GM23338 (cell line): Measurements from ENCODE around the gene NUTF2. TPM values are rescaled to one million over a fixed set of nuclear protein-coding genes. Genes with fewer than 3 reads are reported as not detected.

ENCODE experiments used
- ATAC-seq: fragments of 200-7000 bp; cut with Tn5 transposase; 3 replicates; pipeline ENCODE4 v1.9.1; 2020
- DNase-seq: peaks from one replicate; pipeline ENCODE4 v3.0.0-alpha.2; 2015; ENCODE audit warnings: low spot score
- H2AFZ ChIP-seq: fragments of 200-600 bp; sonication (generic); 2 replicates; pipeline ENCODE4 v1.8.0; 2016; ENCODE audit warnings: antibody characterized with exemption, mild to moderate bottlenecking, moderate library complexity
- H3F3A ChIP-seq: fragments of 200-600 bp; sonication (generic); replicated peaks from 2 replicates; pipeline ENCODE4 v1.8.0; 2017; ENCODE audit warnings: antibody characterized with exemption, mixed run types, low read depth
- H3K27ac ChIP-seq: fragments of 200-600 bp; sonication (generic); 2 replicates; pipeline ENCODE4 v1.6.1; 2016; ENCODE audit warnings: low read depth
- H3K27me3 ChIP-seq: fragments of 200-600 bp; sonication (generic); 2 replicates; pipeline ENCODE4 v1.8.0; 2016; ENCODE audit warnings: mild to moderate bottlenecking, mixed run types, moderate library complexity; ENCODE audit not compliant: insufficient read depth
- H3K36me3 ChIP-seq: fragments of 200-600 bp; sonication (generic); 2 replicates; pipeline ENCODE4 v1.8.0; 2016; ENCODE audit warnings: mild to moderate bottlenecking; ENCODE audit not compliant: insufficient read depth
- H3K4me1 ChIP-seq: fragments of 200-600 bp; sonication (generic); 2 replicates; pipeline ENCODE4 v1.8.0; 2016; ENCODE audit warnings: mild to moderate bottlenecking, moderate library complexity; ENCODE audit not compliant: insufficient read depth
- H3K4me2 ChIP-seq: fragments of 200-600 bp; sonication (generic); 2 replicates; pipeline ENCODE4 v1.7.1; 2017; ENCODE audit warnings: mixed run types
- H3K4me3 ChIP-seq: fragments of 200-600 bp; sonication (generic); 2 replicates; pipeline ENCODE4 v1.6.1; 2016; ENCODE audit warnings: mixed run types
- H3K79me2 ChIP-seq: fragments of 200-600 bp; sonication (generic); replicated peaks from 2 replicates; pipeline ENCODE4 v1.8.0; 2017; ENCODE audit warnings: mild to moderate bottlenecking; ENCODE audit not compliant: insufficient read depth
- H3K9me2 ChIP-seq: fragments of 200-600 bp; sonication (generic); 2 replicates; pipeline ENCODE4 v1.8.0; 2017; ENCODE audit not compliant: insufficient read depth
- H4K20me1 ChIP-seq: fragments of 200-600 bp; sonication (generic); replicated peaks from 2 replicates; pipeline ENCODE4 v1.8.0; 2017; ENCODE audit warnings: mild to moderate bottlenecking; ENCODE audit not compliant: insufficient read depth
- H3K27ac Mint-ChIP-seq: 2 replicates; pipeline ENCODE4 v1.8.0; 2020; ENCODE audit warnings: inconsistent platforms, mild to moderate bottlenecking, moderate library complexity, mixed read lengths
- H3K27me3 Mint-ChIP-seq: 3 replicates; pipeline ENCODE4 v1.8.0; 2022; ENCODE audit warnings: low read depth, mild to moderate bottlenecking, moderate library complexity, mixed read lengths, inconsistent platforms; ENCODE audit not compliant: insufficient read depth, poor library complexity
- H3K36me3 Mint-ChIP-seq: 3 replicates; pipeline ENCODE4 v1.8.0; 2021; ENCODE audit warnings: low read depth, mild to moderate bottlenecking, inconsistent platforms, moderate library complexity, mixed read lengths
- H3K4me1 Mint-ChIP-seq: 3 replicates; pipeline ENCODE4 v1.8.0; 2020; ENCODE audit warnings: mild to moderate bottlenecking, inconsistent platforms, mixed read lengths
- H3K4me3 Mint-ChIP-seq: 3 replicates; pipeline ENCODE4 v1.8.0; 2021; ENCODE audit warnings: moderate library complexity, mild to moderate bottlenecking, inconsistent platforms, mixed read lengths
- H3K9me3 Mint-ChIP-seq: 3 replicates; pipeline ENCODE4 v1.8.0; 2020; ENCODE audit warnings: moderate library complexity, mild to moderate bottlenecking, inconsistent platforms, mixed read lengths
- CREB1 ChIP-seq: fragments of 250-450 bp; sonication (Bioruptor Pico); IDR thresholded peaks from 2 replicates; pipeline ENCODE4 v1.5.0; 2020; ENCODE audit warnings: low read depth, mild to moderate bottlenecking, moderate library complexity
- EZH2phosphoT487 ChIP-seq: fragments of 200-600 bp; sonication (generic); IDR thresholded peaks from one replicate; pipeline ENCODE4 v1.8.1; 2018; ENCODE audit warnings: antibody characterized with exemption; ENCODE audit not compliant: unreplicated experiment
- JUNB ChIP-seq: IDR thresholded peaks from one replicate; pipeline ENCODE4 v1.6.1; 2016; ENCODE audit warnings: antibody characterized with exemption; ENCODE audit not compliant: unreplicated experiment
- NANOG ChIP-seq: IDR thresholded peaks from 2 replicates; pipeline ENCODE4 v1.6.1; 2016; ENCODE audit warnings: antibody characterized with exemption, borderline replicate concordance
- POLR2AphosphoS5 ChIP-seq: IDR thresholded peaks from 2 replicates; pipeline ENCODE4 v1.6.1; 2016; ENCODE audit warnings: antibody characterized with exemption, low read depth
- STAT1 ChIP-seq: IDR thresholded peaks from one replicate; pipeline ENCODE4 v1.6.1; 2016; ENCODE audit warnings: antibody characterized with exemption; ENCODE audit not compliant: unreplicated experiment
- ZNF114 ChIP-seq: fragments of 250-450 bp; sonication (Bioruptor Pico); IDR thresholded peaks from 2 replicates; pipeline ENCODE4 v1.5.0; 2020; ENCODE audit warnings: mild to moderate bottlenecking, moderate library complexity
- ZNF331 ChIP-seq: fragments of 250-450 bp; sonication (Bioruptor Pico); IDR thresholded peaks from 2 replicates; pipeline ENCODE4 v1.5.0; 2020; ENCODE audit warnings: low read depth, mild to moderate bottlenecking, moderate library complexity
- polyA plus RNA-seq: library from polyadenylated mRNA; unstranded; fragments of >200 nt; fragmentation: Nextera tagmentation; extraction: Ambion mirVana; gene quantifications from 2 replicates; pipeline ENCODE4 v1.2.1, GENCODE V29; 2016
- total RNA-seq: library from RNA; depleted of rRNA; stranded (reverse); fragments of >200 nt; shearing (Covaris generic); gene quantifications from 2 replicates; pipeline ENCODE4 v1.2.3, GENCODE V29; 2014
- TF ChIP-seq, protein P1 (sequence below): fragments of 250-450 bp; sonication (Bioruptor Pico); IDR thresholded peaks from 2 replicates; pipeline ENCODE4 v1.5.0; 2020; ENCODE audit warnings: mild to moderate bottlenecking, moderate library complexity
- TF ChIP-seq, protein P2 (sequence below): IDR thresholded peaks from 2 replicates; pipeline ENCODE4 v1.6.1; 2016; ENCODE audit warnings: antibody characterized with exemption
- TF ChIP-seq, protein P3 (sequence below), 2 experiments: fragments of 200-600 bp in 1 of 2; sonication (generic) in 1 of 2; conservative IDR thresholded peaks; 2 replicates each; pipeline versions ENCODE4 v1.5.1 to v1.6.1; 2016 to 2017; ENCODE audit warnings: antibody characterized with exemption in 2 of 2, low read depth in 2 of 2, mild to moderate bottlenecking in 2 of 2, moderate library complexity in 1 of 2
- TF ChIP-seq, protein P4 (sequence below): IDR thresholded peaks from one replicate; pipeline ENCODE4 v1.6.1; 2018; ENCODE audit warnings: antibody characterized with exemption; ENCODE audit not compliant: unreplicated experiment

The NUTF2 gene
- total and polyA plus RNA-seq, 2 experiments from 2014 or later = 321 to 391 TPM

DNA sequence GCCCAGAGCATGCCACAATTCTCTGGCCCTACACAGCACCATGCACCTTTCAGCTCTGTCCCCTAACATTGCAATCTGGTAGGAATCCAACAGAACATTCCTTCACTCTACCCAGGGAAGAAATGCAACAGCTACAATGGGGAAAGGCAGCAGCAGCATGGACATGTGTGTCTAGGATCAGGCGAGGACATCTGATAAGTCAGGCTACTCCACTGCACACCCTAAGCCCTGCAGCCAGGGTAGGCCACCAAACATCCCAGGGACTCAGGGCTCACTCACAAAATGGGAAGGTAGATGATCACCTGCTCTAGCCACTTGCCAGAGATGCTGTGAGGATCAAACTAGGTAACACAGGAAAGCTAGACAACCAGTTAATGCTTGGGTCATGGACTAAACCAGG is 45.5 kb upstream of the NUTF2 start (continued):
- TF ChIP-seq, protein P1, sequence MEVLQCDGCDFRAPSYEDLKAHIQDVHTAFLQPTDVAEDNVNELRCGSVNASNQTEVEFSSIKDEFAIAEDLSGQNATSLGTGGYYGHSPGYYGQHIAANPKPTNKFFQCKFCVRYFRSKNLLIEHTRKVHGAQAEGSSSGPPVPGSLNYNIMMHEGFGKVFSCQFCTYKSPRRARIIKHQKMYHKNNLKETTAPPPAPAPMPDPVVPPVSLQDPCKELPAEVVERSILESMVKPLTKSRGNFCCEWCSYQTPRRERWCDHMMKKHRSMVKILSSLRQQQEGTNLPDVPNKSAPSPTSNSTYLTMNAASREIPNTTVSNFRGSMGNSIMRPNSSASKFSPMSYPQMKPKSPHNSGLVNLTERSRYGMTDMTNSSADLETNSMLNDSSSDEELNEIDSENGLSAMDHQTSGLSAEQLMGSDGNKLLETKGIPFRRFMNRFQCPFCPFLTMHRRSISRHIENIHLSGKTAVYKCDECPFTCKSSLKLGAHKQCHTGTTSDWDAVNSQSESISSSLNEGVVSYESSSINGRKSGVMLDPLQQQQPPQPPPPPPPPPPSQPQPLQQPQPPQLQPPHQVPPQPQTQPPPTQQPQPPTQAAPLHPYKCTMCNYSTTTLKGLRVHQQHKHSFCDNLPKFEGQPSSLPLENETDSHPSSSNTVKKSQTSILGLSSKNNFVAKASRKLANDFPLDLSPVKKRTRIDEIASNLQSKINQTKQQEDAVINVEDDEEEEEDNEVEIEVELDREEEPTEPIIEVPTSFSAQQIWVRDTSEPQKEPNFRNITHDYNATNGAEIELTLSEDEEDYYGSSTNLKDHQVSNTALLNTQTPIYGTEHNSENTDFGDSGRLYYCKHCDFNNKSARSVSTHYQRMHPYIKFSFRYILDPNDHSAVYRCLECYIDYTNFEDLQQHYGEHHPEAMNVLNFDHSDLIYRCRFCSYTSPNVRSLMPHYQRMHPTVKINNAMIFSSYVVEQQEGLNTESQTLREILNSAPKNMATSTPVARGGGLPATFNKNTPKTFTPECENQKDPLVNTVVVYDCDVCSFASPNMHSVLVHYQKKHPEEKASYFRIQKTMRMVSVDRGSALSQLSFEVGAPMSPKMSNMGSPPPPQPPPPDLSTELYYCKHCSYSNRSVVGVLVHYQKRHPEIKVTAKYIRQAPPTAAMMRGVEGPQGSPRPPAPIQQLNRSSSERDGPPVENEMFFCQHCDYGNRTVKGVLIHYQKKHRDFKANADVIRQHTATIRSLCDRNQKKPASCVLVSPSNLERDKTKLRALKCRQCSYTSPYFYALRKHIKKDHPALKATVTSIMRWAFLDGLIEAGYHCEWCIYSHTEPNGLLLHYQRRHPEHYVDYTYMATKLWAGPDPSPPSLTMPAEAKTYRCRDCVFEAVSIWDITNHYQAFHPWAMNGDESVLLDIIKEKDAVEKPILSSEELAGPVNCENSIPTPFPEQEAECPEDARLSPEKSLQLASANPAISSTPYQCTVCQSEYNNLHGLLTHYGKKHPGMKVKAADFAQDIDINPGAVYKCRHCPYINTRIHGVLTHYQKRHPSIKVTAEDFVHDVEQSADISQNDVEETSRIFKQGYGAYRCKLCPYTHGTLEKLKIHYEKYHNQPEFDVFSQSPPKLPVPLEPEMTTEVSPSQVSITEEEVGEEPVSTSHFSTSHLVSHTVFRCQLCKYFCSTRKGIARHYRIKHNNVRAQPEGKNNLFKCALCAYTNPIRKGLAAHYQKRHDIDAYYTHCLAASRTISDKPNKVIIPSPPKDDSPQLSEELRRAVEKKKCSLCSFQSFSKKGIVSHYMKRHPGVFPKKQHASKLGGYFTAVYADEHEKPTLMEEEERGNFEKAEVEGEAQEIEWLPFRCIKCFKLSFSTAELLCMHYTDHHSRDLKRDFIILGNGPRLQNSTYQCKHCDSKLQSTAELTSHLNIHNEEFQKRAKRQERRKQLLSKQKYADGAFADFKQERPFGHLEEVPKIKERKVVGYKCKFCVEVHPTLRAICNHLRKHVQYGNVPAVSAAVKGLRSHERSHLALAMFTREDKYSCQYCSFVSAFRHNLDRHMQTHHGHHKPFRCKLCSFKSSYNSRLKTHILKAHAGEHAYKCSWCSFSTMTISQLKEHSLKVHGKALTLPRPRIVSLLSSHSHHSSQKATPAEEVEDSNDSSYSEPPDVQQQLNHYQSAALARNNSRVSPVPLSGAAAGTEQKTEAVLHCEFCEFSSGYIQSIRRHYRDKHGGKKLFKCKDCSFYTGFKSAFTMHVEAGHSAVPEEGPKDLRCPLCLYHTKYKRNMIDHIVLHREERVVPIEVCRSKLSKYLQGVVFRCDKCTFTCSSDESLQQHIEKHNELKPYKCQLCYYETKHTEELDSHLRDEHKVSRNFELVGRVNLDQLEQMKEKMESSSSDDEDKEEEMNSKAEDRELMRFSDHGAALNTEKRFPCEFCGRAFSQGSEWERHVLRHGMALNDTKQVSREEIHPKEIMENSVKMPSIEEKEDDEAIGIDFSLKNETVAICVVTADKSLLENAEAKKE (CRISPR knock-in tag) = no peak
- TF ChIP-seq ZNF114 = no peak
- TF ChIP-seq, protein P2, sequence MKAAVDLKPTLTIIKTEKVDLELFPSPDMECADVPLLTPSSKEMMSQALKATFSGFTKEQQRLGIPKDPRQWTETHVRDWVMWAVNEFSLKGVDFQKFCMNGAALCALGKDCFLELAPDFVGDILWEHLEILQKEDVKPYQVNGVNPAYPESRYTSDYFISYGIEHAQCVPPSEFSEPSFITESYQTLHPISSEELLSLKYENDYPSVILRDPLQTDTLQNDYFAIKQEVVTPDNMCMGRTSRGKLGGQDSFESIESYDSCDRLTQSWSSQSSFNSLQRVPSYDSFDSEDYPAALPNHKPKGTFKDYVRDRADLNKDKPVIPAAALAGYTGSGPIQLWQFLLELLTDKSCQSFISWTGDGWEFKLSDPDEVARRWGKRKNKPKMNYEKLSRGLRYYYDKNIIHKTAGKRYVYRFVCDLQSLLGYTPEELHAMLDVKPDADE = no peak
- TF ChIP-seq ZNF331 (CRISPR knock-in tag) = no peak
- TF ChIP-seq, protein P3, sequence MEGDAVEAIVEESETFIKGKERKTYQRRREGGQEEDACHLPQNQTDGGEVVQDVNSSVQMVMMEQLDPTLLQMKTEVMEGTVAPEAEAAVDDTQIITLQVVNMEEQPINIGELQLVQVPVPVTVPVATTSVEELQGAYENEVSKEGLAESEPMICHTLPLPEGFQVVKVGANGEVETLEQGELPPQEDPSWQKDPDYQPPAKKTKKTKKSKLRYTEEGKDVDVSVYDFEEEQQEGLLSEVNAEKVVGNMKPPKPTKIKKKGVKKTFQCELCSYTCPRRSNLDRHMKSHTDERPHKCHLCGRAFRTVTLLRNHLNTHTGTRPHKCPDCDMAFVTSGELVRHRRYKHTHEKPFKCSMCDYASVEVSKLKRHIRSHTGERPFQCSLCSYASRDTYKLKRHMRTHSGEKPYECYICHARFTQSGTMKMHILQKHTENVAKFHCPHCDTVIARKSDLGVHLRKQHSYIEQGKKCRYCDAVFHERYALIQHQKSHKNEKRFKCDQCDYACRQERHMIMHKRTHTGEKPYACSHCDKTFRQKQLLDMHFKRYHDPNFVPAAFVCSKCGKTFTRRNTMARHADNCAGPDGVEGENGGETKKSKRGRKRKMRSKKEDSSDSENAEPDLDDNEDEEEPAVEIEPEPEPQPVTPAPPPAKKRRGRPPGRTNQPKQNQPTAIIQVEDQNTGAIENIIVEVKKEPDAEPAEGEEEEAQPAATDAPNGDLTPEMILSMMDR (conservative IDR thresholded peaks at IDR 0.05; ENCODE audit: low read depth in 2 of 2) = no peak

DNA sequence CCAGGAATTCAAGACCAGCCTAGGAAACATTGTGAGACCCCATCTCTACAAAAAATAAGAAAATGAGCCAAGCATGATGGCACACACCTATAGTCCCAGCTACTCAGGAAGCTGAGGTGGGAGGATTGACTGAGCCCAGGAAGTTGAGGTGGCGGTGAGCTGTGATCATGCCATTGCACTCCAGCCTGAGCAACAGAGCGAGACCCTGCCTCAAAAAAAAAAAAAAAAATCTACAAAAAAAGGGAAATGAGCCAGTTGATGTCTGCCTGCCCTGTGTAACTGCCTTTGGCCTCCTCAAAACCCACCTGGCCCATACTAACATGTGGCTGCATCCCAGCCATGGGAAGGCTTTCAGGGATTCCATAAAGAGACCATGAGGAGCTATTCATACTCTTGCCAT is 44.9 kb upstream of the NUTF2 start:
- Histone ChIP-seq H3K79me2 (peaks cover 58% of the 10 kb centered on the region), H3K27me3 (no peaks in the 10 kb centered on the region), H2AFZ (no peak overlapping the region), H3F3A (no peaks in the 10 kb centered on the region), H3K4me1 (peaks cover 8% of the 10 kb centered on the region), H4K20me1 (peaks cover 20% of the 10 kb centered on the region; the same call in 1 of the 2 replicates), H3K36me3 (peaks cover 7% of the 10 kb centered on the region; the same call in 1 of the 2 replicates), H3K27ac (no peak overlapping the region), H3K9me2 (no peaks in the 10 kb centered on the region), H3K4me2 (no peak overlapping the region), H3K4me3 (no peak overlapping the region)
- Mint-ChIP-seq H3K4me3 (no peak overlapping the region), H3K27me3 (no peaks in the 10 kb centered on the region), H3K4me1 (peaks cover 9% of the 10 kb centered on the region), H3K27ac (no peak overlapping the region), H3K36me3 (peaks cover 44% of the 10 kb centered on the region), H3K9me3 (no peaks in the 10 kb centered on the region; the same call in 2 of the 3 replicates)
- no peak for DNase-seq
- ATAC-seq = no peak
- TF ChIP-seq, protein P2 = no peak
- TF ChIP-seq CREB1 = no peak
- no peak for TF ChIP-seq STAT1
- TF ChIP-seq, protein P4, sequence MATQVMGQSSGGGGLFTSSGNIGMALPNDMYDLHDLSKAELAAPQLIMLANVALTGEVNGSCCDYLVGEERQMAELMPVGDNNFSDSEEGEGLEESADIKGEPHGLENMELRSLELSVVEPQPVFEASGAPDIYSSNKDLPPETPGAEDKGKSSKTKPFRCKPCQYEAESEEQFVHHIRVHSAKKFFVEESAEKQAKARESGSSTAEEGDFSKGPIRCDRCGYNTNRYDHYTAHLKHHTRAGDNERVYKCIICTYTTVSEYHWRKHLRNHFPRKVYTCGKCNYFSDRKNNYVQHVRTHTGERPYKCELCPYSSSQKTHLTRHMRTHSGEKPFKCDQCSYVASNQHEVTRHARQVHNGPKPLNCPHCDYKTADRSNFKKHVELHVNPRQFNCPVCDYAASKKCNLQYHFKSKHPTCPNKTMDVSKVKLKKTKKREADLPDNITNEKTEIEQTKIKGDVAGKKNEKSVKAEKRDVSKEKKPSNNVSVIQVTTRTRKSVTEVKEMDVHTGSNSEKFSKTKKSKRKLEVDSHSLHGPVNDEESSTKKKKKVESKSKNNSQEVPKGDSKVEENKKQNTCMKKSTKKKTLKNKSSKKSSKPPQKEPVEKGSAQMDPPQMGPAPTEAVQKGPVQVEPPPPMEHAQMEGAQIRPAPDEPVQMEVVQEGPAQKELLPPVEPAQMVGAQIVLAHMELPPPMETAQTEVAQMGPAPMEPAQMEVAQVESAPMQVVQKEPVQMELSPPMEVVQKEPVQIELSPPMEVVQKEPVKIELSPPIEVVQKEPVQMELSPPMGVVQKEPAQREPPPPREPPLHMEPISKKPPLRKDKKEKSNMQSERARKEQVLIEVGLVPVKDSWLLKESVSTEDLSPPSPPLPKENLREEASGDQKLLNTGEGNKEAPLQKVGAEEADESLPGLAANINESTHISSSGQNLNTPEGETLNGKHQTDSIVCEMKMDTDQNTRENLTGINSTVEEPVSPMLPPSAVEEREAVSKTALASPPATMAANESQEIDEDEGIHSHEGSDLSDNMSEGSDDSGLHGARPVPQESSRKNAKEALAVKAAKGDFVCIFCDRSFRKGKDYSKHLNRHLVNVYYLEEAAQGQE = no peak
- TF ChIP-seq ZNF114 = no peak
- TF ChIP-seq EZH2phosphoT487 = no peak
- TF ChIP-seq NANOG = no peak
- no peak for TF ChIP-seq POLR2AphosphoS5
- TF ChIP-seq ZNF331 (CRISPR knock-in tag) = no peak
- TF ChIP-seq JUNB = no peak
